HepG2 (cell line): ENCODE measurements around the gene SNX21. TPM values are rescaled to one million over a fixed set of nuclear protein-coding genes. Genes with fewer than 3 reads are reported as not detected.

Experiments used
- ADNP ChIP-seq: sonication (generic); formaldehyde crosslinking; IDR thresholded peaks from 2 replicates; pipeline ENCODE4 v1.4.0; 2020; ENCODE audit warnings: missing genetic modification reagents
- ATF4 ChIP-seq, 2 experiments: fragments of 450-650 bp in 1 of 2; sonication (generic) in 1 of 2; formaldehyde crosslinking; IDR thresholded peaks; 2 replicates each; pipeline versions ENCODE4 v1.5.0 to v1.8.0; 2020 to 2022; ENCODE audit warnings: mild to moderate bottlenecking in 1 of 2, missing genetic modification reagents in 1 of 2
- CBX5 ChIP-seq: sonication (generic); formaldehyde crosslinking; IDR thresholded peaks from 2 replicates; pipeline ENCODE4 v1.4.0; 2020; ENCODE audit warnings: missing genetic modification reagents, borderline replicate concordance
- CCDC6 ChIP-seq: sonication (generic); formaldehyde crosslinking; IDR thresholded peaks from 2 replicates; pipeline ENCODE4 v1.8.1; 2022; ENCODE audit warnings: mild to moderate bottlenecking, missing genetic modification reagents, moderate library complexity
- GZF1 ChIP-seq: sonication (generic); formaldehyde crosslinking; IDR thresholded peaks from 2 replicates; pipeline ENCODE4 v1.5.1; 2020; ENCODE audit warnings: mild to moderate bottlenecking, missing genetic modification reagents
- HNRNPL ChIP-seq: fragments of 200-400 bp; formaldehyde crosslinking; IDR thresholded peaks from 2 replicates; pipeline ENCODE4 v1.6.1; 2017; ENCODE audit warnings: mild to moderate bottlenecking, low read depth, low read length
- KDM2A ChIP-seq: sonication (generic); formaldehyde crosslinking; IDR thresholded peaks from 2 replicates; pipeline ENCODE4 v1.4.0; 2020; ENCODE audit warnings: low read depth, missing genetic modification reagents, borderline replicate concordance
- RBM39 ChIP-seq: fragments of 200-400 bp; formaldehyde crosslinking; IDR thresholded peaks from one replicate; pipeline ENCODE4 v1.6.1; 2018; ENCODE audit warnings: antibody characterized with exemption, mild to moderate bottlenecking, low read depth, low read length; ENCODE audit not compliant: poor library complexity, severe bottlenecking
- STAG1 ChIP-seq: sonication (generic); formaldehyde crosslinking; IDR thresholded peaks from 2 replicates; pipeline ENCODE4 v1.4.0; 2020; ENCODE audit warnings: missing genetic modification reagents
- TEAD3 ChIP-seq: optimal IDR thresholded peaks from 2 replicates; pipeline ENCODE3; 2016; ENCODE audit warnings: borderline replicate concordance
- YEATS4 ChIP-seq: sonication (generic); formaldehyde crosslinking; IDR thresholded peaks from 2 replicates; pipeline ENCODE4 v1.4.0; 2020; ENCODE audit warnings: missing genetic modification reagents, borderline replicate concordance
- ZNF12 ChIP-seq: sonication (generic); formaldehyde crosslinking; IDR thresholded peaks from 2 replicates; pipeline ENCODE4 v1.5.0; 2020; ENCODE audit warnings: missing genetic modification reagents
- ZNF275 ChIP-seq: sonication (generic); formaldehyde crosslinking; IDR thresholded peaks from 2 replicates; pipeline ENCODE4 v1.8.0; 2022; ENCODE audit warnings: missing genetic modification reagents, mild to moderate bottlenecking, inconsistent platforms, borderline replicate concordance
- ZNF776 ChIP-seq: sonication (generic); formaldehyde crosslinking; IDR thresholded peaks from 2 replicates; pipeline ENCODE4 v1.4.0; 2020; ENCODE audit warnings: mild to moderate bottlenecking, missing genetic modification reagents
- polyA plus RNA-seq, 8 experiments: library from polyadenylated mRNA; depleted of rRNA in 3 of 8; stranded (reverse) in 7 of 8; unstranded in 1 of 8; fragments of >200 nt; fragmentation: Illumina TruSeq in 4 of 8; extraction: Trizol in 4 of 8; gene quantifications; 2 replicates each; pipeline versions ENCODE4 v1.2.1 to v1.2.3, GENCODE V29; 2011 to 2016; ENCODE audit warnings: low read depth in 4 of 8, missing spikeins in 1 of 8, mixed read lengths in 1 of 8; ENCODE audit not compliant: insufficient read depth in 1 of 8
- total RNA-seq, 5 experiments: library from RNA; depleted of rRNA; stranded (reverse); fragments of >200 nt; fragmentation: Illumina TruSeq; extraction: Trizol; gene quantifications; 2 replicates each; pipeline ENCODE4 v1.2.3, GENCODE V29; 2016; ENCODE audit warnings: low read depth in 1 of 5
- TF ChIP-seq, protein P1 (sequence below), 2 experiments: sonication (generic) in 1 of 2; formaldehyde crosslinking in 1 of 2; IDR thresholded peaks; 2 replicates each; pipeline versions ENCODE4 v1.6.1 to v1.9.0; 2014 to 2022; ENCODE audit warnings: antibody characterized with exemption in 1 of 2, borderline replicate concordance in 1 of 2, inconsistent platforms in 1 of 2, low read depth in 1 of 2, missing genetic modification reagents in 1 of 2
- TF ChIP-seq, protein P2 (sequence below): sonication (generic); formaldehyde crosslinking; IDR thresholded peaks from 2 replicates; pipeline ENCODE4 v1.4.0; 2020; ENCODE audit warnings: missing genetic modification reagents, borderline replicate concordance

Gene SNX21
- total and polyA plus RNA-seq, 2 of the 13 experiments (the other 11 are each of a cell fraction or from before 2014, with no cell fraction given), result 7.7 to 12.8 TPM

DNA sequence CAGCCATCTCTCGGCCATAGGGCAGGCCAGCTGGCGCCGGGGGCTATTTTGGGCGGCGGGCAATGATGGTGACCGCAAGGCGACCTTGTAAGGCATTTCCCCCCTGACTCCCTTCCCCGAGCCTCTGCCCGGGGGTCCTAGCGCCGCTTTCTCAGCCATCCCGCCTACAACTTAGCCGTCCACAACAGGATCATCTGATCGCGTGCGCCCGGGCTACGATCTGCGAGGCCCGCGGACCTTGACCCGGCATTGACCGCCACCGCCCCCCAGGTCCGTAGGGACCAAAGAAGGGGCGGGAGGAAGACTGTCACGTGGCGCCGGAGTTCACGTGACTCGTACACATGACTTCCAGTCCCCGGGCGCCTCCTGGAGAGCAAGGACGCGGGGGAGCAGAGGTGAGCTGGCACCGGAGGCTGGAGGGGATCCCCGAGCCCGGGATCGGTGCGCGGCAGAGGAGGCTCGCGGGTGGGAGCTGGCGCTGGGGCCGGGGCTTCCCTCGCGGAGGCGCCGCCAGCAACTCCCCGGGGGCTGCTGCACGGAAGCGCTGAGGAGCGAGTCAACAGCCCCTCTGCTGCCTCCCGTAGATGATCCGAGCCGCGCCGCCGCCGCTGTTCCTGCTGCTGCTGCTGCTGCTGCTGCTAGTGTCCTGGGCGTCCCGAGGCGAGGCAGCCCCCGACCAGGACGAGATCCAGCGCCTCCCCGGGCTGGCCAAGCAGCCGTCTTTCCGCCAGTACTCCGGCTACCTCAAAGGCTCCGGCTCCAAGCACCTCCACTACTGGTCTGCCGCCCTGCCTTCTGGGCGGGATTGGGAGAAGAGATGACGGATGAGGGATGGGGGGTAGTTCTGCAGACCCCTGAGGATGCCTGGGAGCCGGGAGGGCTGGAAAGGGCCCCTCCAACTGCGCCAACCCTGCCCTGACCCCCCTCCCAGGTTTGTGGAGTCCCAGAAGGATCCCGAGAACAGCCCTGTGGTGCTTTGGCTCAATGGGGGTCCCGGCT, 57.7 kb downstream of the SNX21 start, which contains the start of the genes CTSA and NEURL2 (continued):
- TF ChIP-seq, protein P1, sequence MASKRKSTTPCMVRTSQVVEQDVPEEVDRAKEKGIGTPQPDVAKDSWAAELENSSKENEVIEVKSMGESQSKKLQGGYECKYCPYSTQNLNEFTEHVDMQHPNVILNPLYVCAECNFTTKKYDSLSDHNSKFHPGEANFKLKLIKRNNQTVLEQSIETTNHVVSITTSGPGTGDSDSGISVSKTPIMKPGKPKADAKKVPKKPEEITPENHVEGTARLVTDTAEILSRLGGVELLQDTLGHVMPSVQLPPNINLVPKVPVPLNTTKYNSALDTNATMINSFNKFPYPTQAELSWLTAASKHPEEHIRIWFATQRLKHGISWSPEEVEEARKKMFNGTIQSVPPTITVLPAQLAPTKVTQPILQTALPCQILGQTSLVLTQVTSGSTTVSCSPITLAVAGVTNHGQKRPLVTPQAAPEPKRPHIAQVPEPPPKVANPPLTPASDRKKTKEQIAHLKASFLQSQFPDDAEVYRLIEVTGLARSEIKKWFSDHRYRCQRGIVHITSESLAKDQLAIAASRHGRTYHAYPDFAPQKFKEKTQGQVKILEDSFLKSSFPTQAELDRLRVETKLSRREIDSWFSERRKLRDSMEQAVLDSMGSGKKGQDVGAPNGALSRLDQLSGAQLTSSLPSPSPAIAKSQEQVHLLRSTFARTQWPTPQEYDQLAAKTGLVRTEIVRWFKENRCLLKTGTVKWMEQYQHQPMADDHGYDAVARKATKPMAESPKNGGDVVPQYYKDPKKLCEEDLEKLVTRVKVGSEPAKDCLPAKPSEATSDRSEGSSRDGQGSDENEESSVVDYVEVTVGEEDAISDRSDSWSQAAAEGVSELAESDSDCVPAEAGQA (IDR thresholded peaks at IDR 0.05; ENCODE audit: low read depth), result peak; percentile 62
- TF ChIP-seq, protein P1 (CRISPR knock-in tag; IDR thresholded peaks at IDR 0.05; ENCODE audit: borderline replicate concordance), result peak; percentile 98; the same call in 1 of the 2 replicates
- TF ChIP-seq STAG1 (CRISPR knock-in tag) (peak; percentile 55), TEAD3 (CRISPR knock-in tag) (peak; percentile 87), KDM2A (CRISPR knock-in tag) (peak; percentile 100), ATF4 (CRISPR knock-in tag; IDR thresholded peaks at IDR 0.05) (peak in 1 of 2 experiments; percentile 92; a peak in 2 of 4 replicates), HNRNPL (peak; percentile 87), GZF1 (peak; percentile 96), RBM39 (peak; percentile 91), ADNP (CRISPR knock-in tag) (peak; percentile 47; the same call in 1 of the 2 replicates), YEATS4 (CRISPR knock-in tag) (peak; percentile 100), CCDC6 (CRISPR knock-in tag) (peak; percentile 99), ZNF275 (peak; percentile 99; the same call in 1 of the 2 replicates), ZNF776 (CRISPR knock-in tag) (peak; percentile 96), ZNF12 (CRISPR knock-in tag) (peak; percentile 90), CBX5 (CRISPR knock-in tag) (peak; percentile 99)
- TF ChIP-seq, protein P2, sequence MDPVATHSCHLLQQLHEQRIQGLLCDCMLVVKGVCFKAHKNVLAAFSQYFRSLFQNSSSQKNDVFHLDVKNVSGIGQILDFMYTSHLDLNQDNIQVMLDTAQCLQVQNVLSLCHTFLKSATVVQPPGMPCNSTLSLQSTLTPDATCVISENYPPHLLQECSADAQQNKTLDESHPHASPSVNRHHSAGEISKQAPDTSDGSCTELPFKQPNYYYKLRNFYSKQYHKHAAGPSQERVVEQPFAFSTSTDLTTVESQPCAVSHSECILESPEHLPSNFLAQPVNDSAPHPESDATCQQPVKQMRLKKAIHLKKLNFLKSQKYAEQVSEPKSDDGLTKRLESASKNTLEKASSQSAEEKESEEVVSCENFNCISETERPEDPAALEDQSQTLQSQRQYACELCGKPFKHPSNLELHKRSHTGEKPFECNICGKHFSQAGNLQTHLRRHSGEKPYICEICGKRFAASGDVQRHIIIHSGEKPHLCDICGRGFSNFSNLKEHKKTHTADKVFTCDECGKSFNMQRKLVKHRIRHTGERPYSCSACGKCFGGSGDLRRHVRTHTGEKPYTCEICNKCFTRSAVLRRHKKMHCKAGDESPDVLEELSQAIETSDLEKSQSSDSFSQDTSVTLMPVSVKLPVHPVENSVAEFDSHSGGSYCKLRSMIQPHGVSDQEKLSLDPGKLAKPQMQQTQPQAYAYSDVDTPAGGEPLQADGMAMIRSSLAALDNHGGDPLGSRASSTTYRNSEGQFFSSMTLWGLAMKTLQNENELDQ, result peak; percentile 96
